ENCODE results near the gene ATP8A2.

ATP8A2 gene

DNA sequence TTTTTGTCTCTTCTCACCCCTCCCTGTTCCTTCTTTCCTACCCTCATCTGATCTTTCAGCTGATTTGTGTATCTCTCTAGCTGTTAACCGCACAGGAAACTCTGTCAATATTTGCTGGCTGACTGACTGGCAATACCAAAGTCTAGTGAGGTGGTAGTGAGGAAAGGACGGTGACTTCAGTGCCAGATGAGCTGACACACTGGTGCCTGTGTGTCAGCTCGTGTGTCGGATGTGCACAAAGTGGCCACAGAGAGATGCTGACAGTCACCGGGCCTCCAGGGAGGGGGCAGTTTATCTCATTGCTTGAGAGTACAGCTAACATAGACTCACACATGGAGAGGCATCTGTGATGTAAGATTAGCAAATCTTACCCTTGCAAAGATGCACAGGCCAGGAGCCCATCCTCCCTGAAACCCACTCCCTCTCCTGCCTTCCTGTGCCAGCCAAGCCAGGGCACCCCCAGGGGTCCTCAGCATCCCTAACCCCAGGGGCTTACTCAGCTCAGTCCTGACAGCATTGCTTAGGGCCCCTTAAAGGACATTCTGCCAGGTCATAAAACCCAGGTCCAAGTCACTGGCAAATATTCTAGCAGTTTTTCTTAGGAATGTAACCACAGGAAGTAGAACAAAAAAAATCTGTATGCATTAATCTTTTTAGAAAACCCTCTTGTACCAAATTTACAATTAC, 599.8 kb downstream of the ATP8A2 start:
- no peak overlapping the region for H3K4me3 ChIP-seq (ENCODE audit: low read depth in 1 of 2, low read length in 1 of 2)
- no peaks in the 10 kb centered on the region for H3K36me3 ChIP-seq
- H3K4me1 ChIP-seq (ENCODE audit: control insufficient read depth in 1 of 2, insufficient read depth in 1 of 2, low read depth in 1 of 2, low read length in 1 of 2), result no peaks in the 10 kb centered on the region
- H3K27ac ChIP-seq, result no peak overlapping the region
- peaks cover 6% of the 10 kb centered on the region for H3K27me3 ChIP-seq
- TF ChIP-seq, protein P1, sequence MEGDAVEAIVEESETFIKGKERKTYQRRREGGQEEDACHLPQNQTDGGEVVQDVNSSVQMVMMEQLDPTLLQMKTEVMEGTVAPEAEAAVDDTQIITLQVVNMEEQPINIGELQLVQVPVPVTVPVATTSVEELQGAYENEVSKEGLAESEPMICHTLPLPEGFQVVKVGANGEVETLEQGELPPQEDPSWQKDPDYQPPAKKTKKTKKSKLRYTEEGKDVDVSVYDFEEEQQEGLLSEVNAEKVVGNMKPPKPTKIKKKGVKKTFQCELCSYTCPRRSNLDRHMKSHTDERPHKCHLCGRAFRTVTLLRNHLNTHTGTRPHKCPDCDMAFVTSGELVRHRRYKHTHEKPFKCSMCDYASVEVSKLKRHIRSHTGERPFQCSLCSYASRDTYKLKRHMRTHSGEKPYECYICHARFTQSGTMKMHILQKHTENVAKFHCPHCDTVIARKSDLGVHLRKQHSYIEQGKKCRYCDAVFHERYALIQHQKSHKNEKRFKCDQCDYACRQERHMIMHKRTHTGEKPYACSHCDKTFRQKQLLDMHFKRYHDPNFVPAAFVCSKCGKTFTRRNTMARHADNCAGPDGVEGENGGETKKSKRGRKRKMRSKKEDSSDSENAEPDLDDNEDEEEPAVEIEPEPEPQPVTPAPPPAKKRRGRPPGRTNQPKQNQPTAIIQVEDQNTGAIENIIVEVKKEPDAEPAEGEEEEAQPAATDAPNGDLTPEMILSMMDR (IDR thresholded peaks at IDR 0.05), result no peak
- no peaks in the 10 kb centered on the region for H3K9me3 ChIP-seq

DNA sequence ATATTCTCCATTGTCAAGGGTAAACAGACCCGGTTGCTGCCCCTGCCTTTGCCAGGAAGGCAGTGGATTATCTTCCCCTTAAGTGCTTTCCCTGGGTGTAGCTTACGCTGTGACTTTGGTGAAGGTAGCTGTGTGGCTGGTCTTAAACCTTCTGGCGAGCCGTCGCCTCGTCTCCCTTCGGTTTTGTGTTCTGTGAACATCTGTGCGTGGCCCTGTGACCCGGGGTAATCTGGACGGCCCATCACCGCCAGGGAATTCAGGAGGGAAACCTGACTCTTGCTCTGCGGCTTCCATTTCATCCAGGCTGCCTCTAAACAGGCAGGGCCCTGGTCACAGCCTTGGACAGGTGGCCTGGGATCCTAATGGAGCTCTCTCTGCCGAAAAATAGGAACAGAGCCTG, 601.3 kb downstream of the ATP8A2 start:
- no peaks in the 10 kb centered on the region for H3K4me1 ChIP-seq (ENCODE audit: control insufficient read depth in 1 of 2, insufficient read depth in 1 of 2, low read depth in 1 of 2, low read length in 1 of 2)
- peaks cover 21% of the 10 kb centered on the region for H3K27me3 ChIP-seq
- TF ChIP-seq, protein P1 (IDR thresholded peaks at IDR 0.05), result no peak
- H3K4me3 ChIP-seq (ENCODE audit: low read depth in 1 of 2, low read length in 1 of 2), result no peak overlapping the region
- no peaks in the 10 kb centered on the region for H3K36me3 ChIP-seq
- H3K9me3 ChIP-seq, result no peaks in the 10 kb centered on the region
- H3K27ac ChIP-seq, result no peak overlapping the region

DNA sequence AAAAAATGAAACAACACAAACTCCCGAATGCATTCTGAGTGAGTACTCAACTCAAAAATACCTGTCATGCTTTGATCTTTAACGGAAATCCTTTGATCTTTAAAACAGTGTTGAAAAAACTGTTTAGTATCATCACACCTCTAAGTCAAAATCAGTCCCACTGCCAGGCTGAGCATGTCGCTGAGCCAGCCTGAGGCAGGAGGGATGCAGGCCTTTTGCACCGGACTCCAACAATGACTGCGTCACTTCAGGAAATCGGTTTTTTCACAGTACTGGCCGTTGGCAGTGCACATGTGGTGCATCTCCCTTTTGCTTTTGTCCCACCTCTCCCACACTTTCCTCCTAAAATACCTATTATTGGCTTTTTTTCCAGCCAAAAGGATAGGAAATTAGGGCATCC, 601.8 kb downstream of the ATP8A2 start:
- Histone ChIP-seq H3K4me1 (ENCODE audit: control insufficient read depth in 1 of 2, insufficient read depth in 1 of 2, low read depth in 1 of 2, low read length in 1 of 2) (no peaks in the 10 kb centered on the region), H3K36me3 (no peaks in the 10 kb centered on the region), H3K4me3 (ENCODE audit: low read depth in 1 of 2, low read length in 1 of 2) (no peak overlapping the region), H3K9me3 (no peaks in the 10 kb centered on the region), H3K27me3 (peaks cover 26% of the 10 kb centered on the region), H3K27ac (no peak overlapping the region)
- TF ChIP-seq, protein P1 (IDR thresholded peaks at IDR 0.05), result no peak

DNA sequence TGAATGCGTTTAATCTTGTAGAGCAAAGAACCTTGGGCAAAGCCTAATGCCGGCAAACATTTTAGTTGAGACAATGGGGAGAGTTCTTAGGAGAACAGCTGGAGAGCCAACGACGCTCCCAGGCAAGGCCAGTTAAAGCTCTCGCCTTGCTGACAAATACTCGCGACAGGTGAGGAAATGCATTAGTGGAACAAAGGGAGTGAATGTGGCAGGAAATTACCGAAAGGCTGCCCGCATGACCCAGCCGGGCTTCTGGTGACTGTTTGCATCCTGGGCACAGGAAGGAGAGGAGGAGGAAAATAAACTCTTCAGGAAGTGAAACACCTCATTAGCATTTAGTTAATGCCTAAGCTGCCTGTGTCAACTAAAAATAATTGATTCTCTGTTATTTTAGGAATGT, 605.4 kb downstream of the ATP8A2 start:
- Histone ChIP-seq H3K36me3 (no peaks in the 10 kb centered on the region), H3K27ac (no peak overlapping the region), H3K4me3 (ENCODE audit: low read depth in 1 of 2, low read length in 1 of 2) (no peak overlapping the region), H3K9me3 (no peaks in the 10 kb centered on the region), H3K4me1 (ENCODE audit: control insufficient read depth in 1 of 2, insufficient read depth in 1 of 2, low read depth in 1 of 2, low read length in 1 of 2) (no peaks in the 10 kb centered on the region), H3K27me3 (peaks cover 31% of the 10 kb centered on the region)
- TF ChIP-seq, protein P1 (IDR thresholded peaks at IDR 0.05), result no peak

DNA sequence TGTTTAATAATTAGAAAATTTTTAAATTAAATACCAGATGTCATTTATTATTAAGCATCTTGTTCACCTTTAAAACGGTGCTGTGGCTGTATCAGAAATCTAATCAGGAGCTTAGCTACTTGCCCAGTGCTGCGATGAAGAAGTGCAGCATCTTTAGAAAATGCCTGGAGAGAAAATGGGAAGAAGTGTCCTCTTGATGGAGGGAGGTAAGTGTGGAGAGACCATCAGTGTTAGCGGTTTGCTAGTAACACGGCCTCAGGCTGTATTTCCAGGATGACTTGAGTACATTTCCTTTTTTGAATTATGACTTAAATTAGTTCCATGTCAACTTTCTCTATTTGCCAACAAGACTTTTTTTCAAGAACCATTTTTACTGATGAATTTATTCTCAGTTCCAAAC, 605.9 kb downstream of the ATP8A2 start:
- TF ChIP-seq, protein P1 (IDR thresholded peaks at IDR 0.05), result no peak
- H3K27ac ChIP-seq, result no peak overlapping the region

More for the DNA sequence above, 605.9 kb downstream of the ATP8A2 start:
- no peak overlapping the region for H3K4me3 ChIP-seq (ENCODE audit: low read depth in 1 of 2, low read length in 1 of 2)
- no peaks in the 10 kb centered on the region for H3K9me3 ChIP-seq
- H3K27me3 ChIP-seq, result peaks cover 31% of the 10 kb centered on the region
- H3K36me3 ChIP-seq, result no peaks in the 10 kb centered on the region
- no peaks in the 10 kb centered on the region for H3K4me1 ChIP-seq (ENCODE audit: control insufficient read depth in 1 of 2, insufficient read depth in 1 of 2, low read depth in 1 of 2, low read length in 1 of 2)

All from neutrophil (primary cell).